Mononuclear cell (primary cell): ENCODE results near the gene PI16. TPM values are rescaled to one million over a fixed set of nuclear protein-coding genes. Genes with fewer than 3 reads are reported as not detected.

Source experiments
- H3K27me3 ChIP-seq: 2 replicates; pipeline ENCODE4 v1.6.0; 2011; ENCODE audit warnings: low read length, control low read depth; ENCODE audit not compliant: insufficient read depth
- H3K4me1 ChIP-seq: 2 replicates; pipeline ENCODE4 v1.5.1; 2011; ENCODE audit warnings: mild to moderate bottlenecking, low read length, control low read depth; ENCODE audit not compliant: insufficient read depth
- H3K4me3 ChIP-seq: 2 replicates; pipeline ENCODE4 v1.5.1; 2011; ENCODE audit warnings: mild to moderate bottlenecking, low read length, moderate library complexity
- H3K9me3 ChIP-seq: 2 replicates; pipeline ENCODE4 v1.5.1; 2011; ENCODE audit warnings: low read depth, mild to moderate bottlenecking, control low read depth, low read length
- total RNA-seq: library from RNA; depleted of rRNA; stranded (reverse); fragments of >200 nt; gene quantifications from one replicate; pipeline ENCODE4 v1.2.3, GENCODE V29; 2012

The PI16 gene
- total RNA-seq, 1 donor: 3.6 TPM

- H3K4me1 ChIP-seq: peaks cover 34% of the 10 kb centered on the region
Measured at GRCh38 chr6:36958775-36959554, 4.4 kb downstream of the PI16 start.

GRCh38 chr6:36959555-36960250, 5.2 kb downstream of the PI16 start:
- Histone ChIP-seq H3K4me1 (peaks cover 33% of the 10 kb centered on the region), H3K4me3 (no peak overlapping the region), H3K27me3 (peaks cover 2% of the 10 kb centered on the region), H3K9me3 (no peaks in the 10 kb centered on the region)

More at GRCh38 chr6:36958775-36959554, 4.4 kb downstream of the PI16 start:
- H3K27me3 ChIP-seq: peaks cover 4% of the 10 kb centered on the region
- H3K4me3 ChIP-seq: no peak overlapping the region
- H3K9me3 ChIP-seq: no peaks in the 10 kb centered on the region

- Histone ChIP-seq H3K4me3 (no peak overlapping the region), H3K4me1 (peaks cover 26% of the 10 kb centered on the region), H3K9me3 (no peaks in the 10 kb centered on the region), H3K27me3 (no peaks in the 10 kb centered on the region)
Measured at GRCh38 chr6:36961441-36962435, 7.2 kb downstream of the PI16 start.

- H3K4me3 ChIP-seq: no peak overlapping the region
- peaks cover 26% of the 10 kb centered on the region for H3K4me1 ChIP-seq
- no peaks in the 10 kb centered on the region for H3K27me3 ChIP-seq
- H3K9me3 ChIP-seq: no peaks in the 10 kb centered on the region
Measured at GRCh38 chr6:36962874-36963273, 8.3 kb downstream of the PI16 start.

- Histone ChIP-seq H3K4me1 (peaks cover 26% of the 10 kb centered on the region), H3K27me3 (no peaks in the 10 kb centered on the region), H3K4me3 (no peak overlapping the region), H3K9me3 (no peaks in the 10 kb centered on the region)
Measured at GRCh38 chr6:36963451-36964290, 9.1 kb downstream of the PI16 start.

- Histone ChIP-seq H3K9me3 (no peaks in the 10 kb centered on the region), H3K4me3 (no peak overlapping the region), H3K4me1 (peaks cover 26% of the 10 kb centered on the region), H3K27me3 (no peaks in the 10 kb centered on the region)
Measured at GRCh38 chr6:36964349-36964748, 9.8 kb downstream of the PI16 start.

GRCh38 chr6:36964908-36965307, 10.4 kb downstream of the PI16 start:
- H3K4me3 ChIP-seq: no peak overlapping the region
- no peaks in the 10 kb centered on the region for H3K9me3 ChIP-seq
- H3K4me1 ChIP-seq: peaks cover 26% of the 10 kb centered on the region
- no peaks in the 10 kb centered on the region for H3K27me3 ChIP-seq

GRCh38 chr6:36967301-36967700, 12.8 kb downstream of the PI16 start:
- Histone ChIP-seq H3K9me3 (no peaks in the 10 kb centered on the region), H3K4me3 (no peak overlapping the region), H3K4me1 (peaks cover 26% of the 10 kb centered on the region), H3K27me3 (no peaks in the 10 kb centered on the region)

- peaks cover 23% of the 10 kb centered on the region for H3K4me1 ChIP-seq
- no peaks in the 10 kb centered on the region for H3K9me3 ChIP-seq
- no peaks in the 10 kb centered on the region for H3K27me3 ChIP-seq
- no peak overlapping the region for H3K4me3 ChIP-seq
Measured at GRCh38 chr6:36967757-36968156, 13.2 kb downstream of the PI16 start.

GRCh38 chr6:36968266-36968977, 13.9 kb downstream of the PI16 start:
- Histone ChIP-seq H3K4me3 (no peak overlapping the region), H3K27me3 (no peaks in the 10 kb centered on the region), H3K9me3 (no peaks in the 10 kb centered on the region)

GRCh38 chr6:36969240-36969691, 14.7 kb downstream of the PI16 start:
- Histone ChIP-seq H3K9me3 (no peaks in the 10 kb centered on the region), H3K4me1 (peaks cover 8% of the 10 kb centered on the region), H3K27me3 (no peaks in the 10 kb centered on the region), H3K4me3 (no peak overlapping the region)

More at GRCh38 chr6:36968266-36968977, 13.9 kb downstream of the PI16 start:
- peaks cover 16% of the 10 kb centered on the region for H3K4me1 ChIP-seq

GRCh38 chr6:36969988-36970891, 15.7 kb downstream of the PI16 start:
- Histone ChIP-seq H3K4me3 (no peak overlapping the region), H3K27me3 (no peaks in the 10 kb centered on the region), H3K4me1 (no peaks in the 10 kb centered on the region), H3K9me3 (no peaks in the 10 kb centered on the region)
